Right lobe of liver (tissue), 6 donors: Measurements from ENCODE around the gene GABBR1. TPM values are rescaled to one million over a fixed set of nuclear protein-coding genes. Genes with fewer than 3 reads are reported as not detected.

Experiments
- ATAC-seq, 4 donors: fragments of 200-7000 bp; cut with Tn5 transposase; one replicate each; pipeline ENCODE4 v1.9.1; 2020; ENCODE audit warnings: mild to moderate bottlenecking in 4 of 4, moderate library complexity in 4 of 4
- DNase-seq, 3 donors: peaks; one replicate each; pipeline ENCODE4 v3.0.0-alpha.2; 2020
- H3K27ac ChIP-seq, 3 donors: fragments of 200-600 bp; one replicate each; pipeline ENCODE4 v1.8.0; 2022
- H3K27me3 ChIP-seq, 2 donors: fragments of 200-600 bp; one replicate each; pipeline ENCODE4 v1.8.0; 2022
- H3K36me3 ChIP-seq, 4 donors: fragments of 200-600 bp; sonication (generic) in 1 of 4; one replicate each; pipeline versions ENCODE4 v1.5.1 to v1.8.0; 2017 to 2022; ENCODE audit warnings: control low read depth in 1 of 4
- H3K4me1 ChIP-seq, 4 donors: fragments of 200-600 bp; sonication (generic) in 1 of 4; one replicate each; pipeline versions ENCODE4 v1.5.1 to v1.8.0; 2017 to 2022; ENCODE audit warnings: control low read depth in 1 of 4
- H3K4me3 ChIP-seq, 3 donors: fragments of 200-600 bp; one replicate each; pipeline ENCODE4 v1.8.0; 2022
- H3K9me3 ChIP-seq, 4 donors: fragments of 200-600 bp; sonication (generic) in 1 of 4; one replicate each; pipeline versions ENCODE4 v1.5.1 to v1.8.0; 2017 to 2022; ENCODE audit warnings: control low read depth in 1 of 4
- CTCF ChIP-seq, 4 donors: fragments of 200-600 bp in 3 of 4; fragments of 450-650 bp in 1 of 4; IDR thresholded peaks; one replicate each; pipeline versions ENCODE4 v1.5.1 to v1.8.0; 2016 to 2022; ENCODE audit warnings: antibody characterized with exemption in 4 of 4, mild to moderate bottlenecking in 2 of 4
- POLR2A ChIP-seq: fragments of 450-650 bp; IDR thresholded peaks from one replicate; pipeline ENCODE4 v1.6.1; 2017; ENCODE audit warnings: antibody characterized with exemption, mild to moderate bottlenecking
- WGBS: methylation state at CpG from one replicate; pipeline ENCODE4 v1.1.6; 2018; ENCODE audit warnings: low coverage, low lambda C conversion rate; ENCODE audit not compliant: insufficient coverage; ENCODE audit errors: missing lambda C conversion rate; 5-methylcytosine and 5-hydroxymethylcytosine counted together
- intact Hi-C, 2 donors: fragments of 100-400 bp; cut with DNase I; formaldehyde crosslinking; loops; one replicate each; pipeline versions ENCODE4 v1.11.2 to v1.14.1; 2022
- total RNA-seq, 6 experiments: library from RNA; depleted of rRNA in 2 of 6; stranded (reverse); fragments of >200 nt in 2 of 6; fragmentation: NEBNext Ultra II Directional in 3 of 6; extraction: Animal tissue kit (Norgen Biotek cat#: 25700) in 3 of 6; gene quantifications; one replicate each; pipeline versions ENCODE4 v1.1.0 to v1.2.4, GENCODE V29; 2016 to 2023
- donor health status: DM: no; HTN: yes; CAD: no.
- donor health status: DM: no; HTN: no; CAD: no.
- donor health status: DM: no; HTN: no; CAD: no.
- donor health status: DM: no; HTN: yes; CAD: no.
- donor health status: DM: no; HTN: yes; CAD: no.

Gene GABBR1
- total RNA-seq, 6 experiments from 2014 or later: 2.4 to 5.6 (median 4.9) TPM

DNA sequence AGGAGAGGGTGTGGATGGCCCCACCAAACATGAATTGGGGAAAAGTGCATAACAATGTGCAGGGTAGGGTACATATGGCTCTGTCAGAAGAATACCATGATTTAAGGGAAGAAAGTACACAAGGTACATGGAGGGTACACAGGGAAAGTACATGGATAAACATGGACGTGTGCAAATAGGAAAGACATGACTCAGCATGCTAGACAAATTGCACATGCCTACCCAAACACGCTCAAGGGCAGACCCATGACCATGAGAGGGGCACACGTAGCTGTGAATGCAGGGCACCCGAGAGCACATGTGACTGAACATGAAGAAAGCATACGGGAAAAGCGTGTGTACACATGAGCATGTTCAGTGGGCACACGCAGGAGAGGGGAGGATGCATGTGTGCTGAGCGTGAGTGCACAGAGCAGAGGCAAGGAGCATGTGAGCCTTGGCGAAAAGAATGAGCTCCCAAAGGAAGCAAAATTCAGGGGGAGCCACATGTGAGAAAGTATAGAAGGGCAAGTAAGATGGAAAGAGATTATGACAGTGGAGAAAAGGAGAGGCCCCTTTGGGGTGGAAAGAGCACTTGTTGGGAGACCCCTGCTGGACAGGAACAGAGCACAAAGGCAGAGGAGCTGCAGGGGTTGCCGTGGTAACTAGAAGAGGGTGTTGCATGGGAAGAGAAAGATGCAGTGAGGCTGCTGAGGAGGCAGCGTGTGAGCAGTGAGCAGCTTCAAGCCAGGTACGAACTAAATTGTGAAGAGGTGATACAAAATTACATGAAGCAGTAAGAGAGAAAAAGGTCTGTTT is 30.2 kb downstream of the GABBR1 start:
- no peak overlapping the region for H3K4me3 ChIP-seq
- DNase-seq: no peak
- no peaks in the 10 kb centered on the region for H3K4me1 ChIP-seq
- H3K36me3 ChIP-seq: no peaks in the 10 kb centered on the region
- ATAC-seq: no peak
- H3K27me3 ChIP-seq: no peaks in the 10 kb centered on the region
- H3K9me3 ChIP-seq: no peaks in the 10 kb centered on the region
- H3K27ac ChIP-seq: no peak overlapping the region
- no peak for TF ChIP-seq CTCF (IDR thresholded peaks at IDR 0.05)
- no peak for TF ChIP-seq POLR2A
- intact Hi-C loops: no loop called here
- WGBS: 58% methylated on average over 12 of the region's 12 CpGs

- no peaks in the 10 kb centered on the region for H3K36me3 ChIP-seq
- 53% methylated on average over 2 of the region's 2 CpGs for WGBS
- no peak overlapping the region for H3K4me3 ChIP-seq
- TF ChIP-seq CTCF (IDR thresholded peaks at IDR 0.05) (no peak), POLR2A (no peak)
- no peaks in the 10 kb centered on the region for H3K4me1 ChIP-seq
- ATAC-seq (no peak), DNase-seq (no peak)
- intact Hi-C loops: no loop called here
- H3K27me3 ChIP-seq: no peaks in the 10 kb centered on the region
- H3K9me3 ChIP-seq: no peaks in the 10 kb centered on the region
- H3K27ac ChIP-seq: no peak overlapping the region
These were observed 34.7 kb downstream of the GABBR1 start for GRCh38 chr6:29598172-29598747.

- WGBS: 54% methylated on average over 2 of the region's 2 CpGs
- ATAC-seq: no peak
- H3K4me3 ChIP-seq: no peak overlapping the region
- H3K36me3 ChIP-seq: no peaks in the 10 kb centered on the region
- intact Hi-C loops: no loop called here
- H3K4me1 ChIP-seq: no peaks in the 10 kb centered on the region
- no peak overlapping the region for H3K27ac ChIP-seq
- no peak for TF ChIP-seq CTCF (IDR thresholded peaks at IDR 0.05)
- no peak for DNase-seq
- no peaks in the 10 kb centered on the region for H3K27me3 ChIP-seq
- H3K9me3 ChIP-seq: no peaks in the 10 kb centered on the region
These were observed 35.8 kb downstream of the GABBR1 start for GRCh38 chr6:29597184-29597583.

- H3K4me1 ChIP-seq: no peaks in the 10 kb centered on the region
- no peak for TF ChIP-seq POLR2A
- no peak for TF ChIP-seq CTCF (IDR thresholded peaks at IDR 0.05)
- no peak for ATAC-seq
- WGBS: 78% methylated on average over 6 of the region's 6 CpGs
- no peak overlapping the region for H3K4me3 ChIP-seq
- H3K27ac ChIP-seq: no peak overlapping the region
- no peaks in the 10 kb centered on the region for H3K9me3 ChIP-seq
- intact Hi-C loops: no loop called here
- no peak for DNase-seq
- no peaks in the 10 kb centered on the region for H3K36me3 ChIP-seq
- H3K27me3 ChIP-seq: no peaks in the 10 kb centered on the region
These were observed 36.5 kb downstream of the GABBR1 start for GRCh38 chr6:29596381-29596900.
